AG09309 (cell line): ENCODE data around the gene ZNF276.

Source experiments
- DNase-seq: peaks from one replicate; pipeline ENCODE4 v3.0.0-alpha.2; 2010; ENCODE audit warnings: low read depth
- H3K4me3 ChIP-seq: 2 replicates; pipeline ENCODE4 v1.5.1; 2011; ENCODE audit warnings: mild to moderate bottlenecking, low read depth, low read length, moderate library complexity; ENCODE audit not compliant: control insufficient read depth
- CTCF ChIP-seq: IDR thresholded peaks from 2 replicates; pipeline ENCODE4 v1.5.1; 2011; ENCODE audit warnings: mild to moderate bottlenecking, low read depth, low read length, inconsistent platforms; ENCODE audit not compliant: insufficient read depth, control insufficient read depth; ENCODE audit errors: missing control alignments

ZNF276 gene

GRCh38 chr16:89741342-89742014 is 20.1 kb downstream of the ZNF276 start:
- no peak for DNase-seq
- TF ChIP-seq CTCF: no peak
- no peak overlapping the region for H3K4me3 ChIP-seq

- H3K4me3 ChIP-seq: no peak overlapping the region
- TF ChIP-seq CTCF: no peak
- DNase-seq: no peak
Observed at GRCh38 chr16:89742948-89743347, 21.6 kb downstream of the ZNF276 start.

GRCh38 chr16:89744813-89745212 is 23.5 kb downstream of the ZNF276 start:
- H3K4me3 ChIP-seq: no peak overlapping the region
- TF ChIP-seq CTCF: no peak
- no peak for DNase-seq

- H3K4me3 ChIP-seq: no peak overlapping the region
- no peak for TF ChIP-seq CTCF
- no peak for DNase-seq
Observed at GRCh38 chr16:89746043-89746442, 24.7 kb downstream of the ZNF276 start.

GRCh38 chr16:89748076-89748475 is 26.7 kb downstream of the ZNF276 start:
- no peak overlapping the region for H3K4me3 ChIP-seq
- TF ChIP-seq CTCF: no peak

GRCh38 chr16:89748921-89749320 is 27.6 kb downstream of the ZNF276 start:
- no peak for DNase-seq
- no peak overlapping the region for H3K4me3 ChIP-seq
- no peak for TF ChIP-seq CTCF

More at GRCh38 chr16:89748076-89748475, 26.7 kb downstream of the ZNF276 start:
- no peak for DNase-seq
